8988T (cell line): ENCODE measurements around the gene CCDC33.

Source experiments
- DNase-seq: peaks from one replicate; pipeline ENCODE4 v3.0.0; 2011

CCDC33 gene

GRCh38 chr15:74235962-74236361 is at the start of gene CCDC33:
Gene CCDC33, plus strand, starts transcription at chr15:74236326. Its CDS starts 394 bp downstream, at chr15:74236720.
- no peak for DNase-seq

GRCh38 chr15:74188216-74188615 is 47.9 kb upstream of the CCDC33 start:
- DNase-seq: no peak

GRCh38 chr15:74191798-74192197 is 44.3 kb upstream of the CCDC33 start:
- DNase-seq: no peak

- DNase-seq: no peak
Observed at GRCh38 chr15:74192751-74193150, 43.4 kb upstream of the CCDC33 start.

- DNase-seq: no peak
Observed at GRCh38 chr15:74193299-74193718, 42.8 kb upstream of the CCDC33 start.

GRCh38 chr15:74193905-74194304 is 42.2 kb upstream of the CCDC33 start:
- DNase-seq: no peak

GRCh38 chr15:74194572-74195559 is 41.3 kb upstream of the CCDC33 start:
- DNase-seq: no peak

GRCh38 chr15:74196175-74196574 is 40.0 kb upstream of the CCDC33 start:
- no peak for DNase-seq

- no peak for DNase-seq
Observed at GRCh38 chr15:74197176-74197965, 38.8 kb upstream of the CCDC33 start.

GRCh38 chr15:74199297-74199652 is 36.9 kb upstream of the CCDC33 start:
- DNase-seq: no peak

GRCh38 chr15:74200412-74200815 is 35.7 kb upstream of the CCDC33 start:
- DNase-seq: no peak

- DNase-seq: no peak
Observed at GRCh38 chr15:74200871-74201419, 35.2 kb upstream of the CCDC33 start.

GRCh38 chr15:74201710-74202420 is 34.3 kb upstream of the CCDC33 start:
- no peak for DNase-seq

GRCh38 chr15:74202452-74203401 is 33.4 kb upstream of the CCDC33 start, which contains the start of gene STRA6:
Gene STRA6, minus strand, starts transcription at chr15:74202787. Its CDS starts 520 bp downstream, at chr15:74202267.
- DNase-seq: no peak

GRCh38 chr15:74203914-74204431 is 32.2 kb upstream of the CCDC33 start:
- no peak for DNase-seq

- no peak for DNase-seq
Observed at GRCh38 chr15:74205582-74205947, 30.6 kb upstream of the CCDC33 start.

GRCh38 chr15:74206801-74207281 is 29.3 kb upstream of the CCDC33 start:
- no peak for DNase-seq

GRCh38 chr15:74207652-74208440 is 28.3 kb upstream of the CCDC33 start:
- no peak for DNase-seq

GRCh38 chr15:74208496-74208895 is 27.6 kb upstream of the CCDC33 start:
- no peak for DNase-seq

- DNase-seq: no peak
Observed at GRCh38 chr15:74208901-74209559, 27.1 kb upstream of the CCDC33 start.
